ENCODE results near the gene TAGLN2.

DNA sequence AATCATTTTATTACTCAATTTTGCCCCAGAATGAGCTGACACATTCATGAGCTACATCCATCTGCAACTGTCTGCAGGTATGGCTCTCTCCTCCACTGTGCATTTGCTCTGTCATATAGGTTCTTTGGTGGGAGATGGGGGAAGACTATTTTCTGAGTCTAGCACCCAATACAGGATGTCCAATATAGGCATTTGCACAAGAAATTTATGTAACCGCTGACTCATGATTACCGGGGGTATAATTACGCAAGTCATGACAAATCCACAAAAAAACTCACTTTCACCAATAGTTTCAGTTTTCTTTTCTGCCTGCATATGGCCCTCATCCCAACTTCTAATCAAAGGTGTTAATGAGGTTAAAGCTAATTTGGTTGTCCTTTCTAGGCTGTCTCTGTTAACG is 45.3 kb downstream of the TAGLN2 start:
- TF ChIP-seq, protein P1, sequence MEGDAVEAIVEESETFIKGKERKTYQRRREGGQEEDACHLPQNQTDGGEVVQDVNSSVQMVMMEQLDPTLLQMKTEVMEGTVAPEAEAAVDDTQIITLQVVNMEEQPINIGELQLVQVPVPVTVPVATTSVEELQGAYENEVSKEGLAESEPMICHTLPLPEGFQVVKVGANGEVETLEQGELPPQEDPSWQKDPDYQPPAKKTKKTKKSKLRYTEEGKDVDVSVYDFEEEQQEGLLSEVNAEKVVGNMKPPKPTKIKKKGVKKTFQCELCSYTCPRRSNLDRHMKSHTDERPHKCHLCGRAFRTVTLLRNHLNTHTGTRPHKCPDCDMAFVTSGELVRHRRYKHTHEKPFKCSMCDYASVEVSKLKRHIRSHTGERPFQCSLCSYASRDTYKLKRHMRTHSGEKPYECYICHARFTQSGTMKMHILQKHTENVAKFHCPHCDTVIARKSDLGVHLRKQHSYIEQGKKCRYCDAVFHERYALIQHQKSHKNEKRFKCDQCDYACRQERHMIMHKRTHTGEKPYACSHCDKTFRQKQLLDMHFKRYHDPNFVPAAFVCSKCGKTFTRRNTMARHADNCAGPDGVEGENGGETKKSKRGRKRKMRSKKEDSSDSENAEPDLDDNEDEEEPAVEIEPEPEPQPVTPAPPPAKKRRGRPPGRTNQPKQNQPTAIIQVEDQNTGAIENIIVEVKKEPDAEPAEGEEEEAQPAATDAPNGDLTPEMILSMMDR (IDR thresholded peaks at IDR 0.05; ENCODE audit: insufficient read depth, low read length) = no peak
- TF ChIP-seq, protein P2, sequence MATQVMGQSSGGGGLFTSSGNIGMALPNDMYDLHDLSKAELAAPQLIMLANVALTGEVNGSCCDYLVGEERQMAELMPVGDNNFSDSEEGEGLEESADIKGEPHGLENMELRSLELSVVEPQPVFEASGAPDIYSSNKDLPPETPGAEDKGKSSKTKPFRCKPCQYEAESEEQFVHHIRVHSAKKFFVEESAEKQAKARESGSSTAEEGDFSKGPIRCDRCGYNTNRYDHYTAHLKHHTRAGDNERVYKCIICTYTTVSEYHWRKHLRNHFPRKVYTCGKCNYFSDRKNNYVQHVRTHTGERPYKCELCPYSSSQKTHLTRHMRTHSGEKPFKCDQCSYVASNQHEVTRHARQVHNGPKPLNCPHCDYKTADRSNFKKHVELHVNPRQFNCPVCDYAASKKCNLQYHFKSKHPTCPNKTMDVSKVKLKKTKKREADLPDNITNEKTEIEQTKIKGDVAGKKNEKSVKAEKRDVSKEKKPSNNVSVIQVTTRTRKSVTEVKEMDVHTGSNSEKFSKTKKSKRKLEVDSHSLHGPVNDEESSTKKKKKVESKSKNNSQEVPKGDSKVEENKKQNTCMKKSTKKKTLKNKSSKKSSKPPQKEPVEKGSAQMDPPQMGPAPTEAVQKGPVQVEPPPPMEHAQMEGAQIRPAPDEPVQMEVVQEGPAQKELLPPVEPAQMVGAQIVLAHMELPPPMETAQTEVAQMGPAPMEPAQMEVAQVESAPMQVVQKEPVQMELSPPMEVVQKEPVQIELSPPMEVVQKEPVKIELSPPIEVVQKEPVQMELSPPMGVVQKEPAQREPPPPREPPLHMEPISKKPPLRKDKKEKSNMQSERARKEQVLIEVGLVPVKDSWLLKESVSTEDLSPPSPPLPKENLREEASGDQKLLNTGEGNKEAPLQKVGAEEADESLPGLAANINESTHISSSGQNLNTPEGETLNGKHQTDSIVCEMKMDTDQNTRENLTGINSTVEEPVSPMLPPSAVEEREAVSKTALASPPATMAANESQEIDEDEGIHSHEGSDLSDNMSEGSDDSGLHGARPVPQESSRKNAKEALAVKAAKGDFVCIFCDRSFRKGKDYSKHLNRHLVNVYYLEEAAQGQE (IDR thresholded peaks at IDR 0.05; ENCODE audit: insufficient replicate concordance, low read depth) = no peak
- TF ChIP-seq POLR2AphosphoS5 (IDR thresholded peaks at IDR 0.05; ENCODE audit: low read depth) (no peak), SPI1 (IDR thresholded peaks at IDR 0.05; ENCODE audit: borderline replicate concordance, low read depth) (no peak)
